DND-41 (cell line): ENCODE measurements around the gene GFOD2.

Experiments
- ATAC-seq: fragments of 200-7000 bp; cut with Tn5 transposase; 3 replicates; pipeline ENCODE4 v1.9.1; 2021; ENCODE audit warnings: low read depth; ENCODE audit not compliant: insufficient read depth
- DNase-seq: peaks from one replicate; pipeline ENCODE4 v3.0.0-alpha.2; 2020
- H2AFZ ChIP-seq: 2 replicates; pipeline ENCODE4 v1.6.0; 2012; ENCODE audit warnings: low read depth, low read length
- H3K27ac ChIP-seq: 2 replicates; pipeline ENCODE4 v1.5.1; 2012; ENCODE audit warnings: low read length, inconsistent platforms
- H3K27me3 ChIP-seq: fragments of 200-600 bp; sonication (generic); 2 replicates; pipeline ENCODE4 v1.6.0; 2012; ENCODE audit warnings: low read length, mild to moderate bottlenecking, inconsistent platforms; ENCODE audit not compliant: insufficient read depth, poor library complexity
- H3K36me3 ChIP-seq: 2 replicates; pipeline ENCODE4 v1.5.1; 2012; ENCODE audit warnings: low read length, inconsistent platforms; ENCODE audit not compliant: insufficient read depth
- H3K4me1 ChIP-seq: 2 replicates; pipeline ENCODE4 v1.5.1; 2012; ENCODE audit warnings: mild to moderate bottlenecking, low read length; ENCODE audit not compliant: insufficient read depth
- H3K4me2 ChIP-seq: 2 replicates; pipeline ENCODE4 v1.6.0; 2012; ENCODE audit warnings: mild to moderate bottlenecking, moderate library complexity, low read length, inconsistent platforms; ENCODE audit not compliant: insufficient read depth
- H3K4me3 ChIP-seq, 2 experiments: fragments of 200-600 bp in 1 of 2; shearing (Covaris generic) in 1 of 2; 2 replicates each; pipeline ENCODE4 v1.5.1; 2012 to 2016; ENCODE audit warnings: inconsistent platforms in 2 of 2, low read length in 2 of 2, mild to moderate bottlenecking in 2 of 2, low read depth in 1 of 2, moderate library complexity in 1 of 2
- H3K79me2 ChIP-seq: 2 replicates; pipeline ENCODE4 v1.6.0; 2012; ENCODE audit warnings: low read length, inconsistent platforms; ENCODE audit not compliant: insufficient read depth
- H3K9ac ChIP-seq: 2 replicates; pipeline ENCODE4 v1.6.0; 2012; ENCODE audit warnings: low read depth, mild to moderate bottlenecking, inconsistent platforms, low read length, moderate library complexity
- H3K9me3 ChIP-seq: 2 replicates; pipeline ENCODE4 v1.5.1; 2012; ENCODE audit warnings: low read length, moderate library complexity, mild to moderate bottlenecking, inconsistent platforms; ENCODE audit not compliant: insufficient read depth, severe bottlenecking
- H4K20me1 ChIP-seq: 2 replicates; pipeline ENCODE4 v1.6.0; 2012; ENCODE audit warnings: low read length; ENCODE audit not compliant: insufficient read depth
- EZH2 ChIP-seq: IDR thresholded peaks from 3 replicates; pipeline ENCODE4 v1.6.1; 2012; ENCODE audit warnings: borderline replicate concordance, low read depth, mild to moderate bottlenecking, moderate library complexity, low read length, inconsistent platforms; ENCODE audit not compliant: severe bottlenecking
- TF ChIP-seq, protein P1 (sequence below): IDR thresholded peaks from 2 replicates; pipeline ENCODE4 v1.5.1; 2012; ENCODE audit warnings: borderline replicate concordance, low read length, moderate library complexity, mild to moderate bottlenecking; ENCODE audit not compliant: poor library complexity, severe bottlenecking; ENCODE audit errors: extremely low read depth

GFOD2 gene

DNA sequence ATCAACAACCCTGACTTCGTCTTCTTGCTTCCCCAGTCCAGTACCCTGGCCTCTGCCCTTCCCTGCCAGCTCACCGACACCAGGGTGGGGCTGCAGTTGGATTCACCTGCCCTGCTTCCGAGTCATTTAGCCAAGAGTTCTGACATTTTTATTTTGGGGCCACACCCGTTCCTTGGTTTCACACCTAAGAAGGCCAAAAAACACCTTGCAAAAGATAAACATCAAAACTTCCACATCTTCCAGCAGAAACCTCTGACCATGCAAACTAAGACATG is 41.8 kb upstream of the GFOD2 start:
- H3K4me3 ChIP-seq = no peak overlapping the region
- TF ChIP-seq, protein P1, sequence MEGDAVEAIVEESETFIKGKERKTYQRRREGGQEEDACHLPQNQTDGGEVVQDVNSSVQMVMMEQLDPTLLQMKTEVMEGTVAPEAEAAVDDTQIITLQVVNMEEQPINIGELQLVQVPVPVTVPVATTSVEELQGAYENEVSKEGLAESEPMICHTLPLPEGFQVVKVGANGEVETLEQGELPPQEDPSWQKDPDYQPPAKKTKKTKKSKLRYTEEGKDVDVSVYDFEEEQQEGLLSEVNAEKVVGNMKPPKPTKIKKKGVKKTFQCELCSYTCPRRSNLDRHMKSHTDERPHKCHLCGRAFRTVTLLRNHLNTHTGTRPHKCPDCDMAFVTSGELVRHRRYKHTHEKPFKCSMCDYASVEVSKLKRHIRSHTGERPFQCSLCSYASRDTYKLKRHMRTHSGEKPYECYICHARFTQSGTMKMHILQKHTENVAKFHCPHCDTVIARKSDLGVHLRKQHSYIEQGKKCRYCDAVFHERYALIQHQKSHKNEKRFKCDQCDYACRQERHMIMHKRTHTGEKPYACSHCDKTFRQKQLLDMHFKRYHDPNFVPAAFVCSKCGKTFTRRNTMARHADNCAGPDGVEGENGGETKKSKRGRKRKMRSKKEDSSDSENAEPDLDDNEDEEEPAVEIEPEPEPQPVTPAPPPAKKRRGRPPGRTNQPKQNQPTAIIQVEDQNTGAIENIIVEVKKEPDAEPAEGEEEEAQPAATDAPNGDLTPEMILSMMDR = no peak
- TF ChIP-seq EZH2 = no peak
- peaks cover 7% of the 10 kb centered on the region for H3K79me2 ChIP-seq
- no peaks in the 10 kb centered on the region for H3K4me1 ChIP-seq
- no peak overlapping the region for H3K9ac ChIP-seq
- peaks cover 22% of the 10 kb centered on the region for H3K36me3 ChIP-seq
- H3K9me3 ChIP-seq = no peaks in the 10 kb centered on the region
- H3K27me3 ChIP-seq = no peaks in the 10 kb centered on the region
- H4K20me1 ChIP-seq = peaks cover 43% of the 10 kb centered on the region
- H2AFZ ChIP-seq = no peak overlapping the region
- H3K4me2 ChIP-seq = no peak overlapping the region
- no peak overlapping the region for H3K27ac ChIP-seq
- ATAC-seq (no peak), DNase-seq (no peak)

DNA sequence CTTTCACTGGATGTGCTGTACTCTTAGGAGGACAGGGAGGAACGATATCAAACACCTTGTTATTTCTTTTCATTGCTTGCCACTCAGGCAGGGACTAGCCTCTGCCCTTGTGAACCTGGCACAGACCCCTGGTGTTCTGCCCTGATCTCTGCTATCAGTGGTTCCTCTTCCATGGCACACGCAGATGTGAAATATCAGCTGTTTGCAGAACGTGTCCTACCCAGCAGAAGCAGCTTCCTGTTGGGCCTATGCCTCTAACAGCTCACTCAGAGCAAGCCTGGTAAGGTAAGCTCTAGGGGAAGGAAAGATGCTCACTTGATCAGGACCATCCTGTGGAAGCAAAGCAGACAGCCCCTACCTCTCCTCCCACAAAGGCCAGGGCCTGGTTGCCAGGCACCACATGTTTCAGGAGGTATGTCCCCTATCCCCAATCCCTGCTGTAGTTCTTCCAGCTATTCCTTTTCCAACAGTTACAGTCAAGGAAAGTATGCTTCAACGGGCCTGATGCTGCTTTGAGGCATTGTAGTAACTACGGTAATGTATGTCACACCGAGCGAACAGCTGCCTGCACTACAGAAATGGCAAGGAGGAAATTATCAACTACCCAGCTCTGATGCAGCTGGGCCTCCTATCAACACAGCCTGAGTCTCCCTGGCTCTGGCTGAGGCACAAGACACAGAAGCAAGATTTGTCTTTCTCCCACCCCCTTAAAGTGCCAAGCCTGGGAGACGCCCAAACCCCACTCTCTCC is 41.3 kb upstream of the GFOD2 start:
- Histone ChIP-seq H3K4me3 (no peak overlapping the region), H3K4me1 (no peaks in the 10 kb centered on the region), H4K20me1 (peaks cover 43% of the 10 kb centered on the region), H3K4me2 (no peak overlapping the region), H3K36me3 (peaks cover 21% of the 10 kb centered on the region), H3K27me3 (no peaks in the 10 kb centered on the region), H3K9ac (no peak overlapping the region), H3K79me2 (peaks cover 7% of the 10 kb centered on the region), H2AFZ (no peak overlapping the region), H3K27ac (no peak overlapping the region), H3K9me3 (no peaks in the 10 kb centered on the region)
- ATAC-seq = no peak
- DNase-seq = no peak
- no peak for TF ChIP-seq EZH2
- TF ChIP-seq, protein P1 = no peak

DNA sequence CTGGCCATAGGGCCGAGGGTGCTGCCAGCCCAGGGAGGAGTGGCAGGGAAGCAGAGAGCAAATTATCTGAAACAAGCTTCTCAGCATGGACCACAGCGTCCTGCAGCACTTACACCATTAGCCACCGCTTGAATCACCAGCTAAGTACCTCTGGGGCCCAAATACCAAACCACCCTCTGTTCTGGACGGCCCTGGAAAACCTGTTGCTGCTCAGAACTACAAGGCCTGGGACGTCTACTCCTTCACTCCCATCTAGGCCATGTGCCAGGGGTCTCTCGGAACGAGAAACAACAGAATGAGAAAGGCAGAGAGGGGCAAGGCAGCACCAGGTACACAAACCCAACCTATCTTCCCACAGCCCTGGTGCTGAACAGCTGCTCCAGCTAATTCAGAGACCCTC is 39.9 kb upstream of the GFOD2 start:
- Histone ChIP-seq H3K4me2 (no peak overlapping the region), H3K27ac (no peak overlapping the region), H3K9me3 (no peaks in the 10 kb centered on the region), H3K4me3 (no peak overlapping the region), H3K36me3 (peaks cover 23% of the 10 kb centered on the region), H3K4me1 (no peaks in the 10 kb centered on the region), H3K79me2 (peaks cover 7% of the 10 kb centered on the region), H3K9ac (no peak overlapping the region), H4K20me1 (peaks cover 43% of the 10 kb centered on the region), H3K27me3 (no peaks in the 10 kb centered on the region), H2AFZ (no peak overlapping the region)
- ATAC-seq = no peak
- TF ChIP-seq EZH2 = no peak
- TF ChIP-seq, protein P1 = no peak
- DNase-seq = no peak
